K562 (cell line): ENCODE measurements around the gene AUNIP. TPM values are rescaled to one million over a fixed set of nuclear protein-coding genes. Genes with fewer than 3 reads are reported as not detected.

Source experiments
- RBFOX2 ChIP-seq: fragments of 200-400 bp; formaldehyde crosslinking; IDR thresholded peaks from 2 replicates; pipeline ENCODE4 v1.6.1; 2017; ENCODE audit warnings: low read depth, mild to moderate bottlenecking, low read length, moderate library complexity
- polyA plus RNA-seq, 8 experiments: library from polyadenylated mRNA; depleted of rRNA in 4 of 8; stranded (reverse) in 5 of 8; unstranded in 3 of 8; fragments of >200 nt; fragmentation: Nextera tagmentation in 2 of 8; fragmentation: Illumina TruSeq in 1 of 8; extraction: Ambion mirVana in 2 of 8; extraction: Trizol in 1 of 8; gene quantifications; 2 replicates each; pipeline versions ENCODE4 v1.2.1 to v1.2.3, GENCODE V29; 2011 to 2014; ENCODE audit warnings: inconsistent platforms in 1 of 8, missing spikeins in 1 of 8
- total RNA-seq, 7 experiments: library from RNA; depleted of rRNA in 6 of 7; stranded (reverse); fragments of >200 nt in 6 of 7; fragmentation: Illumina TruSeq in 2 of 7; extraction: Trizol in 2 of 7; gene quantifications; 2 replicates each; pipeline versions ENCODE4 v1.2.1 to v1.2.3, GENCODE V29; 2011 to 2021; ENCODE audit warnings: low replicate concordance in 1 of 7
- TF ChIP-seq, protein P1 (sequence below): fragments of 200-600 bp; sonication (generic); IDR thresholded peaks from one replicate; pipeline ENCODE4 v1.6.1; 2012; ENCODE audit warnings: mild to moderate bottlenecking, low read depth, low read length, inconsistent platforms

The AUNIP gene
- total and polyA plus RNA-seq, 9 of the 15 experiments (the other 6 are each of a cell fraction or from before 2014, with no cell fraction given): 12.1 to 53.8 (median 47.1) TPM

- TF ChIP-seq, protein P1, sequence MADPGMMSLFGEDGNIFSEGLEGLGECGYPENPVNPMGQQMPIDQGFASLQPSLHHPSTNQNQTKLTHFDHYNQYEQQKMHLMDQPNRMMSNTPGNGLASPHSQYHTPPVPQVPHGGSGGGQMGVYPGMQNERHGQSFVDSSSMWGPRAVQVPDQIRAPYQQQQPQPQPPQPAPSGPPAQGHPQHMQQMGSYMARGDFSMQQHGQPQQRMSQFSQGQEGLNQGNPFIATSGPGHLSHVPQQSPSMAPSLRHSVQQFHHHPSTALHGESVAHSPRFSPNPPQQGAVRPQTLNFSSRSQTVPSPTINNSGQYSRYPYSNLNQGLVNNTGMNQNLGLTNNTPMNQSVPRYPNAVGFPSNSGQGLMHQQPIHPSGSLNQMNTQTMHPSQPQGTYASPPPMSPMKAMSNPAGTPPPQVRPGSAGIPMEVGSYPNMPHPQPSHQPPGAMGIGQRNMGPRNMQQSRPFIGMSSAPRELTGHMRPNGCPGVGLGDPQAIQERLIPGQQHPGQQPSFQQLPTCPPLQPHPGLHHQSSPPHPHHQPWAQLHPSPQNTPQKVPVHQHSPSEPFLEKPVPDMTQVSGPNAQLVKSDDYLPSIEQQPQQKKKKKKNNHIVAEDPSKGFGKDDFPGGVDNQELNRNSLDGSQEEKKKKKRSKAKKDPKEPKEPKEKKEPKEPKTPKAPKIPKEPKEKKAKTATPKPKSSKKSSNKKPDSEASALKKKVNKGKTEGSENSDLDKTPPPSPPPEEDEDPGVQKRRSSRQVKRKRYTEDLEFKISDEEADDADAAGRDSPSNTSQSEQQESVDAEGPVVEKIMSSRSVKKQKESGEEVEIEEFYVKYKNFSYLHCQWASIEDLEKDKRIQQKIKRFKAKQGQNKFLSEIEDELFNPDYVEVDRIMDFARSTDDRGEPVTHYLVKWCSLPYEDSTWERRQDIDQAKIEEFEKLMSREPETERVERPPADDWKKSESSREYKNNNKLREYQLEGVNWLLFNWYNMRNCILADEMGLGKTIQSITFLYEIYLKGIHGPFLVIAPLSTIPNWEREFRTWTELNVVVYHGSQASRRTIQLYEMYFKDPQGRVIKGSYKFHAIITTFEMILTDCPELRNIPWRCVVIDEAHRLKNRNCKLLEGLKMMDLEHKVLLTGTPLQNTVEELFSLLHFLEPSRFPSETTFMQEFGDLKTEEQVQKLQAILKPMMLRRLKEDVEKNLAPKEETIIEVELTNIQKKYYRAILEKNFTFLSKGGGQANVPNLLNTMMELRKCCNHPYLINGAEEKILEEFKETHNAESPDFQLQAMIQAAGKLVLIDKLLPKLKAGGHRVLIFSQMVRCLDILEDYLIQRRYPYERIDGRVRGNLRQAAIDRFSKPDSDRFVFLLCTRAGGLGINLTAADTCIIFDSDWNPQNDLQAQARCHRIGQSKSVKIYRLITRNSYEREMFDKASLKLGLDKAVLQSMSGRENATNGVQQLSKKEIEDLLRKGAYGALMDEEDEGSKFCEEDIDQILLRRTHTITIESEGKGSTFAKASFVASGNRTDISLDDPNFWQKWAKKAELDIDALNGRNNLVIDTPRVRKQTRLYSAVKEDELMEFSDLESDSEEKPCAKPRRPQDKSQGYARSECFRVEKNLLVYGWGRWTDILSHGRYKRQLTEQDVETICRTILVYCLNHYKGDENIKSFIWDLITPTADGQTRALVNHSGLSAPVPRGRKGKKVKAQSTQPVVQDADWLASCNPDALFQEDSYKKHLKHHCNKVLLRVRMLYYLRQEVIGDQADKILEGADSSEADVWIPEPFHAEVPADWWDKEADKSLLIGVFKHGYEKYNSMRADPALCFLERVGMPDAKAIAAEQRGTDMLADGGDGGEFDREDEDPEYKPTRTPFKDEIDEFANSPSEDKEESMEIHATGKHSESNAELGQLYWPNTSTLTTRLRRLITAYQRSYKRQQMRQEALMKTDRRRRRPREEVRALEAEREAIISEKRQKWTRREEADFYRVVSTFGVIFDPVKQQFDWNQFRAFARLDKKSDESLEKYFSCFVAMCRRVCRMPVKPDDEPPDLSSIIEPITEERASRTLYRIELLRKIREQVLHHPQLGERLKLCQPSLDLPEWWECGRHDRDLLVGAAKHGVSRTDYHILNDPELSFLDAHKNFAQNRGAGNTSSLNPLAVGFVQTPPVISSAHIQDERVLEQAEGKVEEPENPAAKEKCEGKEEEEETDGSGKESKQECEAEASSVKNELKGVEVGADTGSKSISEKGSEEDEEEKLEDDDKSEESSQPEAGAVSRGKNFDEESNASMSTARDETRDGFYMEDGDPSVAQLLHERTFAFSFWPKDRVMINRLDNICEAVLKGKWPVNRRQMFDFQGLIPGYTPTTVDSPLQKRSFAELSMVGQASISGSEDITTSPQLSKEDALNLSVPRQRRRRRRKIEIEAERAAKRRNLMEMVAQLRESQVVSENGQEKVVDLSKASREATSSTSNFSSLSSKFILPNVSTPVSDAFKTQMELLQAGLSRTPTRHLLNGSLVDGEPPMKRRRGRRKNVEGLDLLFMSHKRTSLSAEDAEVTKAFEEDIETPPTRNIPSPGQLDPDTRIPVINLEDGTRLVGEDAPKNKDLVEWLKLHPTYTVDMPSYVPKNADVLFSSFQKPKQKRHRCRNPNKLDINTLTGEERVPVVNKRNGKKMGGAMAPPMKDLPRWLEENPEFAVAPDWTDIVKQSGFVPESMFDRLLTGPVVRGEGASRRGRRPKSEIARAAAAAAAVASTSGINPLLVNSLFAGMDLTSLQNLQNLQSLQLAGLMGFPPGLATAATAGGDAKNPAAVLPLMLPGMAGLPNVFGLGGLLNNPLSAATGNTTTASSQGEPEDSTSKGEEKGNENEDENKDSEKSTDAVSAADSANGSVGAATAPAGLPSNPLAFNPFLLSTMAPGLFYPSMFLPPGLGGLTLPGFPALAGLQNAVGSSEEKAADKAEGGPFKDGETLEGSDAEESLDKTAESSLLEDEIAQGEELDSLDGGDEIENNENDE: no peak
- no peak for TF ChIP-seq RBFOX2
- TF ChIP-seq, all 486 proteins: peak for 3
Observed at GRCh38 chr1:25909040-25909439, 49.8 kb upstream of the AUNIP start (continued).
